Measurements from ENCODE around the gene ZNF407. TPM values are rescaled to one million over a fixed set of nuclear protein-coding genes. Genes with fewer than 3 reads are reported as not detected.
A peak's percentile ranks its signal among the peaks of the same experiment; 100 is the strongest.

The ZNF407 gene
- total RNA-seq, 1 donor from 2014 or later = 27.2 TPM

DNA sequence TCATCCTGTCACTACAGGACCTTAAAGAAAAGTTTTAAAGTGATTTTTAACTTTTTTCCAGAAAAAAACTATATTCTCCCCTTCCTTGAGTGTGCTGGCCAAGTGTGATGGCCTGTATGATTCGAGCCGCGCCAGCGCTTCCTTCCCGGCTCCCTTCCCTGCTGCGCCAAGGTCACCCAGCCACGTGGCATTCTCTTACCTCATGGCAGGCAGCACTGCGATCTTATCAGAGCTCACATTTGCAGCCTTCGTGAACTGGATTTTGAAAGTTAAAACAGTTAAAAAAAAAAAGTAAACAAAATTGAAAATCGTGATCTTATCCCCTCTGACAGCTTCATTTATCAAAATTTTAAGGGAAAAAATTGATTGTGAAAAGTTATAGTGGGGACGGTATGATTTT is 331.4 kb downstream of the ZNF407 start:
- DNase-seq (ENCODE audit: low spot score) = peak; percentile 73

DNA sequence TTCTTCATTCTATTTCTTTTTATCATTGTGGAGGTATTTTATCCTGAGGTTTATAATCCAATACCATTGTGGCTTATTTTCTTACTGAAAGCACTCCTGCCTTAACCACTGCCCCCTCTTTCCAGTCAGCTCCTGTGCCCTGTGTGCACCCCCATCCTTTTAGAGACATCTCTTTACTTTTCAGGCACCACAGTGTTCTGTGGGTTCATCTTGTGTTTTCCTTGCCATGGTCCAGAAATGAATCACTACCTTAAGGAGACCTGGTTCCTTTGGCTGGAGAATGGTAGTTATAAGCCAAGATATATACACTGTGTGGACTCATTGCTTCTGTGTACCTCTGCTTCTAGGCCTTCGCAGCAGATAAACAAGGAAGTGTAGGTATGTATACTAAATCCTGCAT is 332.9 kb downstream of the ZNF407 start:
- no peak for DNase-seq (ENCODE audit: low spot score)

DNA sequence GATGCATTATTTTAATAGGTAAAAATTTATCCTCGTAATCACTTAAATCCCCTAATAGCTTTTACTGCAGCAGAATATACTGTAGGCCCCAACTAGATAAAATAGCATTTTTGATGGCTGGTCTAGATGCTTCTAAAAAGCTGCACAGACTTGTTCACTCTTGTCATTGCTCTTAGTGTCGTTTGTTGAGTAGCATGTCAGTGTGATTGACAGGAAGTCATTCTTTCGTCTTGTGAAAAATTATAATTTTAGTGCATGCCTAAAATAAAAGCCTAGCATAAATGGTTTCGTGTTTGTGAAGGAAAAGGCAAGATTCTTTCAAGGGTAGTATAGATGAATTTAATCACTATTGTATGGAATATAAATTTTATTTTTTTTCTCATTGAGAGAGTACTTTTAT is 336.3 kb downstream of the ZNF407 start:
- no peak for DNase-seq (ENCODE audit: low spot score)

DNA sequence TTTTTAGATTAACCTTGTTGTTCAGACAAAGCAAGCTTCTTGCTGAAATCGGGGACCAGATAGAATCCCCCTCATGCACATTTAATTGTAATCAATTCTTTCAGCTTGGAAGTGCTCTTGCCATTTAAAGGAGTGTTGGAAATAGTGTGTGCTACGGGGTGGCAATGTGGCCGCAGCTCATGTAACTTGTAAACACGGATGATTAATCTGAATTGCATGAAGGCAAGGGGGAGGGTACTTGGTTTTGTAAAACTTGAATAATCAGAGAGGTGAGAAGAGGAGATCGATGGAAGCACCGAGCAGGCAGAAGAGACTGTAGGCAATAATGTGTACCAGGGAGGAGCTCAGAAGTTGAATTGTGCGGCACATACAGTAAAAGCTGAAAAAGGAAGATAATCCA is 337.8 kb downstream of the ZNF407 start:
- DNase-seq (ENCODE audit: low spot score) = no peak

DNA sequence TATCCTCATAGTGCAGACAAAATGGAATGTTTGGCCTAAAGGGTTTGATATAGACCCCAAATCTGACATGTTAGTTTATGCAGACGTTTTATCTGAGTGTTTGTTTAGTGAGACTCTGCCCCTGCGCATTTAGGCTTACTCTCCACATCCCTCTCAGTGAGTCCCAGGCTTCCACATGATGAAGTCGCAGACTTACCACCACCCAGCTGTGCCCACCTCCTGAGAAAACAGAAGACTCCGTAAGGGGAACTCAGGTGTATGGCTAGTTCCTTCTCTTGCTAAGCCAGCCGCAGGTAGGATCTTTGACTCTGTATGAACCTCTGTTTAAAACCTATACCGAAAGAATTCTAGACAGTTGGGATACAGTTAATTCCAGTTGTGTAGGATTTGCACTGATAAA is 338.7 kb downstream of the ZNF407 start:
- no peak for DNase-seq (ENCODE audit: low spot score)

GRCh38 chr18:74937291-74937690 is 339.6 kb downstream of the ZNF407 start:
- DNase-seq (ENCODE audit: low spot score) = no peak

GRCh38 chr18:74940856-74941255 is 343.2 kb downstream of the ZNF407 start:
- no peak for DNase-seq (ENCODE audit: low spot score)

- no peak for DNase-seq (ENCODE audit: low spot score)
These were observed 344.7 kb downstream of the ZNF407 start for GRCh38 chr18:74942319-74942910.

DNA sequence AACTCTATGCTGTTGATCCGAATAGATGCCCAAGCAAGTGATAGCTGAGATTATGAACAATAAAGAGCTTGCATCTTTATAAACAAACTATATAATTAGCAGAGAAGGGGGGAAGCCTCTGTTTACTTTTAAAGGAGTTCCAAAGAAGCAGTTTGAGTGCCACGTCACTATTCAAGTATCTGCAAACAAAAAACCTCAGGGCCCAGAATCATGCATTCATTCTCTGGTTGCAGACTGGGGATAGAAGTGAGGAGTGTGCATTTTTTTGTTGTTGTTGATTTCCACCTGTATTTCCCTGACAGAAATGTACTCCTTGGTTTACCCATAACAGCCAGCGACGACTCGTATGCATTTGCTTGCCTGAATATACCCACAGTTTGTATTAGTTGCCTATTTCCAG is 347.0 kb downstream of the ZNF407 start:
- no peak for DNase-seq (ENCODE audit: low spot score)

- DNase-seq (ENCODE audit: low spot score) = no peak
These were observed 348.3 kb downstream of the ZNF407 start for GRCh38 chr18:74945774-74946545.

- DNase-seq (ENCODE audit: low spot score) = no peak
These were observed 349.1 kb downstream of the ZNF407 start for GRCh38 chr18:74946646-74947375.

- no peak for DNase-seq (ENCODE audit: low spot score)
These were observed 349.7 kb downstream of the ZNF407 start for GRCh38 chr18:74947417-74947816.

DNA sequence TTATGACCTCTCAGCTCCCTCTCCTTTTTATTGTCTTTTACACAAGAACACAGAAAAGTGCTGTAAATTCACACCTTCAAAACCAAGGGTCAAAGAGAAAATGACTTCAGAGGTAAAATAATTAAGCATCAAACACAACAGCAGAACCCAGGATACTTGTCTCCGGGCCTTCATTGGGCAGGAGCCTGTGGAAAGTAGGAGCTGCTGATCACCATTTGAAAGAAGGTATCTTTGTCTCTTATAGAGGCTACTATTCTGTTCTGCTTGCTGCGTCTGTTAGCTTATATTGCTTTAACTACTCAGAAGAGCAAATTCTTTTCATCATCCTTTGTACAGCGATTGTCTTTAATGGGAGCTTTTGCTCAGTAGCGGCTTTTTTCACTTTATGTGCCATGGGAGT is 350.2 kb downstream of the ZNF407 start:
- no peak for DNase-seq (ENCODE audit: low spot score)

DNA sequence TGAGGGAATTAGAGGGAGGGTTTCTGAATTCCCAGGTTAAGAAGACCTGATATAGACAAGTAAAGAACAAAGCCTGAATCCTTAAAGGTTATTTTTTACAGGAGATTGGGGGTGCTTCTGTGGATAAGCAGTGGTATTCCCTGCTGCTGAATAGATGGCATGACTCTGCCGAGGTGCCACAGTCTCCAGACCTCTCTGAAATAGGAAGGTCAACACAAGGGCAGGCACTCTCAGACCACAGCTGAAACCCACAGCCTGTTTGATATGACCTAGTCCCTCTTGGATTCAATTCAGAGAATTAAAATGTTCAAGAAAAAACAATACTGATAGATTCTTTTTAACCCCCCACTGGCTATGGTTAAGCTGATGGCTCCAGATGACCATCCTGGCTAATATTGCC is 351.9 kb downstream of the ZNF407 start:
- DNase-seq (ENCODE audit: low spot score) = no peak

DNA sequence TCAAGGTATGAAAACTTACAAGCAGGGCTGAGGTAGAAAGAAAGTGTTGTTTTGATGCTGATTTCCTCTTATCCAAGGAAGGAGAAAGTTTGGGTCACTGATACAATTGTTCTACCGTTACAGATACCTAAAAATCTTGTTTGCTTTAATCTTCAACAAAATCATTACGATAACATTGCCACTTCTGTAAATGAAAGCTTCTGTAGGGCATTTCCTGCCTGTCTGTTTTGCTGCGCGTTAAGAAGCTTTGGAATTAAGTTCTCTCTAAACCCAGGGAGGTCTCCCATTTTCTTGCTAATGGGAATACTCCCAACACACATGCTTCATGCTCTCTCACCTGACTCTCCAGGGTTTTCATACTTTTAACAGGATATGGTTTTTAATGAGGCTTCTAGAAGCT is 352.8 kb downstream of the ZNF407 start:
- DNase-seq (ENCODE audit: low spot score) = no peak

- peak; percentile 69 for DNase-seq (ENCODE audit: low spot score)
These were observed 353.6 kb downstream of the ZNF407 start for GRCh38 chr18:74951165-74951760.

GRCh38 chr18:74957588-74958224 is 360.0 kb downstream of the ZNF407 start:
- DNase-seq (ENCODE audit: low spot score) = no peak

DNA sequence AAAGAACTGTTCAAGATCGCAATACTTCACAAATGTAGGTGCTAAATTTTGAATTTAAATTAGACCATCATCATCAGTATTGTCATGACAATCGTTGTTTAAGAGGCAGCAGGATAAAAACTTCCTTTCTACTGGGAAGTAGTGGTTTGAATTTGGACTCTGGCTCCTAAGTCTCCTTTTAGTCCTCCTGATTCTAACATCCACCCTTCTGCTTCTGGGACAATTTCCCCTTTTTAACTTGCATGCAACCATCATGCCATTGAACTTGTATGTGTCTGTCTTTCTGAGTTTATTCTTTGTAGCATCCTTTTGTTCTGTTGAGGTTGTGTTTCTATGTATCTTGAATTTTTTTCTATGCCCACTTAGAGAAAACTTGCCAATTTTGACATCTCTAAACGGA is 361.5 kb downstream of the ZNF407 start:
- DNase-seq (ENCODE audit: low spot score) = no peak

DNA sequence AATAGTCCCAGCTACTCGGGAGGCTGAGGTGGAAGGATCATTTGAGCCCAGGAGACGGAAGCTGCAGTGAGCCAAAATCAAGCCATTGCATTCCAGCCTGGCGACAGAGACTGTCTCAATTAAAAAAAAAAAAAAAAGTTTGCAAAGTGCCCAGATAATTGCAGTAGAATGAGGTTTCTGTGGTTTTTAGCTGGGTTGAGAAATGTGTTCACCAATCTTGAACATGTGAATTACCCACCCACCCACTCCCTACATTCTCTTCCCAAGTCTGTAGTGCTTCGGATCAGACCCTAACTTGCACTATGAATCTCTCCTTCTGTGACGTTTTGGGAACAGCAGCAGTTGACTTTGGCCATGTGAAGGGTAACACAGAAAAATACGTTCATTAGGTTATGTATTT is 363.9 kb downstream of the ZNF407 start:
- DNase-seq (ENCODE audit: low spot score) = no peak

- DNase-seq (ENCODE audit: low spot score) = no peak
These were observed 366.3 kb downstream of the ZNF407 start for GRCh38 chr18:74963820-74964446.

DNA sequence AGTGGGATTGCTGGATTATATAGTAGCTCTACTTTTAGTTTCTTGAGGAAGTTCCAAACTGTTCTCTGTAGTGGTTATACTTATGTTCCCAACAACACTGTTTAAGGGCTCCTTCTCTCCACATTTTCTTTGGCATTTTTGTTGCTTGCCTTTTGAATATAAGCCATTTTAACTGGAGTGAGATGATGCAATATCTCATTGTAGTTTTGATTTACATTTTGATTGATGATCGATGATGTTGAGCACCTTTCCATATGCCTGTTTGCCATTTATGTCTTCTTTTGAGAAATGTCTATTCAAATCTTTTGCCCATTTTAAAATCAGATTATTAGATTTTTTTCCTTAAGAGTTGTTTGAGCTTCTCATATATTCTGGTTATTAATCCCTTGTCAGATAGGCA is 368.0 kb downstream of the ZNF407 start:
- no peak for DNase-seq (ENCODE audit: low spot score)

GRCh38 chr18:74967438-74967837 is 369.8 kb downstream of the ZNF407 start:
- DNase-seq (ENCODE audit: low spot score) = no peak
